ENCODE results near the gene BLCAP.

- TF ChIP-seq ZFP30 (CRISPR knock-in tag; IDR thresholded peaks at IDR 0.05) (no peak), PATZ1 (CRISPR knock-in tag; IDR thresholded peaks at IDR 0.05; ENCODE audit: borderline replicate concordance) (no peak), CREB5 (CRISPR knock-in tag; IDR thresholded peaks at IDR 0.05; ENCODE audit: low read depth) (no peak)
- TF ChIP-seq, protein P1, sequence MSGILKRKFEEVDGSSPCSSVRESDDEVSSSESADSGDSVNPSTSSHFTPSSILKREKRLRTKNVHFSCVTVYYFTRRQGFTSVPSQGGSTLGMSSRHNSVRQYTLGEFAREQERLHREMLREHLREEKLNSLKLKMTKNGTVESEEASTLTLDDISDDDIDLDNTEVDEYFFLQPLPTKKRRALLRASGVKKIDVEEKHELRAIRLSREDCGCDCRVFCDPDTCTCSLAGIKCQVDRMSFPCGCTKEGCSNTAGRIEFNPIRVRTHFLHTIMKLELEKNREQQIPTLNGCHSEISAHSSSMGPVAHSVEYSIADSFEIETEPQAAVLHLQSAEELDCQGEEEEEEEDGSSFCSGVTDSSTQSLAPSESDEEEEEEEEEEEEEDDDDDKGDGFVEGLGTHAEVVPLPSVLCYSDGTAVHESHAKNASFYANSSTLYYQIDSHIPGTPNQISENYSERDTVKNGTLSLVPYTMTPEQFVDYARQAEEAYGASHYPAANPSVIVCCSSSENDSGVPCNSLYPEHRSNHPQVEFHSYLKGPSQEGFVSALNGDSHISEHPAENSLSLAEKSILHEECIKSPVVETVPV (CRISPR knock-in tag; IDR thresholded peaks at IDR 0.05) = no peak
Observed at GRCh38 chr20:37518059-37518458, 9.6 kb downstream of the BLCAP start.

All from SK-N-SH treated with all-trans-retinoic acid at 6 μM for 48 hours (cell line).